Fibroblast of lung (primary cell): ENCODE results near the gene MYO3B.

Experiments used
- CTCF ChIP-seq, 2 donors: IDR thresholded peaks in 1 of 2; conservative IDR thresholded peaks in 1 of 2; 1 replicate in 1 of 2; 2 replicates in 1 of 2; pipeline ENCODE4 v1.5.1; 2011 to 2012; ENCODE audit warnings: low read length in 2 of 2, control low read depth in 1 of 2, inconsistent platforms in 1 of 2, low read depth in 1 of 2, mild to moderate bottlenecking in 1 of 2
- EZH2 ChIP-seq: IDR thresholded peaks from 2 replicates; pipeline ENCODE4 v1.5.1; 2012; ENCODE audit warnings: low read length, control low read depth, mild to moderate bottlenecking; ENCODE audit errors: missing control alignments

- no peak for TF ChIP-seq CTCF (conservative IDR thresholded peaks at IDR 0.05 in 1 of 2, IDR thresholded peaks at IDR 0.05 in 1 of 2; ENCODE audit: low read depth in 1 of 2, low read length in 2 of 2)
- no peak for TF ChIP-seq EZH2
Measured at GRCh38 chr2:170229125-170229524, 51.2 kb downstream of the MYO3B start.
